DOHH2 (cell line): Measurements from ENCODE around the gene RBBP6.
A peak's percentile ranks its signal among the peaks of the same experiment; 100 is the strongest.

Source experiments
- H3F3A ChIP-seq: fragments of 200-600 bp; sonication (generic), shearing (Covaris generic); 2 replicates; pipeline ENCODE4 v1.6.0; 2016; ENCODE audit warnings: antibody characterized with exemption, mild to moderate bottlenecking; ENCODE audit not compliant: control insufficient read depth, insufficient read depth
- H3K27ac ChIP-seq: fragments of 200-600 bp; sonication (generic); 2 replicates; pipeline ENCODE4 v1.5.1; 2014; ENCODE audit warnings: low read depth, mild to moderate bottlenecking, low read length, moderate library complexity
- H3K27me3 ChIP-seq: fragments of 200-600 bp; sonication (generic); 2 replicates; pipeline ENCODE4 v1.6.1; 2014; ENCODE audit warnings: mild to moderate bottlenecking, low read length, mixed read lengths; ENCODE audit not compliant: control insufficient read depth
- H3K36me3 ChIP-seq: fragments of 200-600 bp; sonication (generic); 2 replicates; pipeline ENCODE4 v1.6.1; 2014; ENCODE audit warnings: mild to moderate bottlenecking, low read length, moderate library complexity, mixed read lengths; ENCODE audit not compliant: control insufficient read depth
- H3K4me1 ChIP-seq: fragments of 200-600 bp; sonication (generic); 2 replicates; pipeline ENCODE4 v1.6.1; 2014; ENCODE audit warnings: mild to moderate bottlenecking, low read length, mixed read lengths; ENCODE audit not compliant: control insufficient read depth
- H3K4me2 ChIP-seq: fragments of 200-600 bp; sonication (generic); 2 replicates; pipeline ENCODE4 v1.6.0; 2014; ENCODE audit warnings: mild to moderate bottlenecking, low read length, moderate library complexity
- H3K4me3 ChIP-seq: fragments of 200-600 bp; sonication (generic); 2 replicates; pipeline ENCODE4 v1.5.1; 2014; ENCODE audit warnings: mild to moderate bottlenecking, low read length, mixed read lengths
- H3K79me2 ChIP-seq: fragments of 200-600 bp; sonication (generic); 2 replicates; pipeline ENCODE4 v1.6.1; 2014; ENCODE audit warnings: mild to moderate bottlenecking, low read length, mixed read lengths; ENCODE audit not compliant: control insufficient read depth
- H3K9me2 ChIP-seq: fragments of 200-600 bp; sonication (generic); replicated peaks from 2 replicates; pipeline ENCODE4 v1.6.1; 2014; ENCODE audit warnings: mild to moderate bottlenecking, low read length, mixed read lengths; ENCODE audit not compliant: control insufficient read depth
- H3K9me3 ChIP-seq: fragments of 200-600 bp; sonication (generic); 2 replicates; pipeline ENCODE4 v1.6.1; 2014; ENCODE audit warnings: antibody characterized with exemption, low read length, mixed read lengths; ENCODE audit not compliant: control insufficient read depth, insufficient read depth
- H4K20me1 ChIP-seq: fragments of 200-600 bp; sonication (generic); 2 replicates; pipeline ENCODE4 v1.6.0; 2014; ENCODE audit warnings: low read depth, mild to moderate bottlenecking, antibody characterized with exemption, low read length, moderate library complexity; ENCODE audit not compliant: control insufficient read depth, insufficient read depth
- CTCF ChIP-seq: fragments of 200-600 bp; sonication (generic); IDR thresholded peaks from one replicate; pipeline ENCODE4 v1.5.1; 2014; ENCODE audit warnings: antibody characterized with exemption, mild to moderate bottlenecking, low read depth, low read length; ENCODE audit not compliant: poor library complexity, severe bottlenecking
- EZH2phosphoT487 ChIP-seq: fragments of 200-600 bp; sonication (generic); IDR thresholded peaks from 2 replicates; pipeline ENCODE4 v1.6.1; 2017; ENCODE audit warnings: borderline replicate concordance, mild to moderate bottlenecking, antibody characterized with exemption, low read length, moderate library complexity, mixed read lengths

The RBBP6 gene

GRCh38 chr16:24537474-24538337 lies 1.7 kb upstream of the RBBP6 start:
- H3K9me2 ChIP-seq = no peaks in the 10 kb centered on the region

GRCh38 chr16:24538756-24539294 lies 541 bp upstream of the RBBP6 start:
- peaks cover 26% of the 10 kb centered on the region for H4K20me1 ChIP-seq
- peaks cover 5% of the 10 kb centered on the region; the same call in 1 of the 2 replicates for H3K27me3 ChIP-seq
- peak overlapping the region; percentile 92 for H3K4me2 ChIP-seq
- peak overlapping the region; percentile 75 for H3K4me3 ChIP-seq
- no peak overlapping the region for H3K27ac ChIP-seq
- TF ChIP-seq EZH2phosphoT487 = no peak
- TF ChIP-seq CTCF = no peak
- H3F3A ChIP-seq = no peaks in the 10 kb centered on the region
- no peaks in the 10 kb centered on the region for H3K9me2 ChIP-seq
- H3K9me3 ChIP-seq = no peaks in the 10 kb centered on the region
- peaks cover 32% of the 10 kb centered on the region for H3K4me1 ChIP-seq
- H3K79me2 ChIP-seq = peaks cover 44% of the 10 kb centered on the region
- H3K36me3 ChIP-seq = peaks cover 42% of the 10 kb centered on the region

More at GRCh38 chr16:24537474-24538337, 1.7 kb upstream of the RBBP6 start:
- no peaks in the 10 kb centered on the region for H3K9me3 ChIP-seq
- peaks cover 21% of the 10 kb centered on the region for H3K4me1 ChIP-seq
- no peak overlapping the region for H3K4me2 ChIP-seq
- H3K4me3 ChIP-seq = no peak overlapping the region
- no peaks in the 10 kb centered on the region for H3F3A ChIP-seq
- H3K36me3 ChIP-seq = peaks cover 32% of the 10 kb centered on the region
- H3K79me2 ChIP-seq = peaks cover 33% of the 10 kb centered on the region
- no peak for TF ChIP-seq CTCF
- TF ChIP-seq EZH2phosphoT487 = no peak
- peaks cover 17% of the 10 kb centered on the region for H4K20me1 ChIP-seq
- no peak overlapping the region for H3K27ac ChIP-seq
- peaks cover 5% of the 10 kb centered on the region; the same call in 1 of the 2 replicates for H3K27me3 ChIP-seq

GRCh38 chr16:24539850-24540601 lies 660 bp downstream of the RBBP6 start:
- Histone ChIP-seq H3K4me1 (peaks cover 44% of the 10 kb centered on the region), H3K27ac (peak overlapping the region; percentile 81), H4K20me1 (peaks cover 34% of the 10 kb centered on the region), H3F3A (no peaks in the 10 kb centered on the region), H3K4me2 (peak overlapping the region; percentile 92), H3K27me3 (no peaks in the 10 kb centered on the region), H3K4me3 (peak overlapping the region; percentile 75), H3K9me3 (no peaks in the 10 kb centered on the region), H3K36me3 (peaks cover 53% of the 10 kb centered on the region), H3K79me2 (peaks cover 56% of the 10 kb centered on the region), H3K9me2 (no peaks in the 10 kb centered on the region)
- TF ChIP-seq EZH2phosphoT487 (no peak), CTCF (no peak)
